Activated CD4-positive, CD25-positive, alpha-beta regulatory T cell (primary cell): ENCODE measurements around the gene SGSM2.

Experiments
- DNase-seq, 4 experiments: peaks; one replicate each; lab custom pipeline; 2025; lab: John Stamatoyannopoulos, UW

The SGSM2 gene

GRCh38 chr17:2368359-2368758 is 31.1 kb downstream of the SGSM2 start:
- DNase-seq = no peak

GRCh38 chr17:2369039-2369438 is 31.7 kb downstream of the SGSM2 start:
- DNase-seq = no peak

GRCh38 chr17:2369551-2370210 is 32.4 kb downstream of the SGSM2 start:
- DNase-seq = no peak

- no peak for DNase-seq
Observed at GRCh38 chr17:2370211-2370589, 32.9 kb downstream of the SGSM2 start.

- DNase-seq = no peak
Observed at GRCh38 chr17:2371183-2372130, 34.2 kb downstream of the SGSM2 start.

- DNase-seq = no peak
Observed at GRCh38 chr17:2372180-2372579, 34.9 kb downstream of the SGSM2 start.

GRCh38 chr17:2372681-2373080 is 35.4 kb downstream of the SGSM2 start:
- no peak for DNase-seq

GRCh38 chr17:2373179-2373578 is 35.9 kb downstream of the SGSM2 start:
- no peak for DNase-seq

GRCh38 chr17:2374549-2375285 is 37.4 kb downstream of the SGSM2 start:
- no peak for DNase-seq

GRCh38 chr17:2375406-2375805 is 38.1 kb downstream of the SGSM2 start:
- DNase-seq = no peak

GRCh38 chr17:2376107-2376506 is 38.8 kb downstream of the SGSM2 start:
- no peak for DNase-seq

- DNase-seq = no peak
Observed at GRCh38 chr17:2377659-2378058, 40.4 kb downstream of the SGSM2 start.

GRCh38 chr17:2378905-2379304 is 41.6 kb downstream of the SGSM2 start:
- DNase-seq = no peak

GRCh38 chr17:2379489-2380225 is 42.4 kb downstream of the SGSM2 start:
- DNase-seq = no peak

- DNase-seq = no peak
Observed at GRCh38 chr17:2380226-2380922, 43.1 kb downstream of the SGSM2 start.

- no peak for DNase-seq
Observed at GRCh38 chr17:2380950-2381649, 43.8 kb downstream of the SGSM2 start.

- no peak for DNase-seq
Observed at GRCh38 chr17:2383628-2384167, 46.4 kb downstream of the SGSM2 start.

- DNase-seq = no peak
Observed at GRCh38 chr17:2384439-2385127, 47.3 kb downstream of the SGSM2 start.
